NCI-H146 treated with DMSO at 0.1 percent for 48 hours (cell line): Measurements from ENCODE around the gene TCHP.

Source experiments
- DNase-seq: peaks from one replicate; lab custom pipeline; 2025; ENCODE audit not compliant: unreplicated experiment; lab: John Stamatoyannopoulos, UW

TCHP gene

DNA sequence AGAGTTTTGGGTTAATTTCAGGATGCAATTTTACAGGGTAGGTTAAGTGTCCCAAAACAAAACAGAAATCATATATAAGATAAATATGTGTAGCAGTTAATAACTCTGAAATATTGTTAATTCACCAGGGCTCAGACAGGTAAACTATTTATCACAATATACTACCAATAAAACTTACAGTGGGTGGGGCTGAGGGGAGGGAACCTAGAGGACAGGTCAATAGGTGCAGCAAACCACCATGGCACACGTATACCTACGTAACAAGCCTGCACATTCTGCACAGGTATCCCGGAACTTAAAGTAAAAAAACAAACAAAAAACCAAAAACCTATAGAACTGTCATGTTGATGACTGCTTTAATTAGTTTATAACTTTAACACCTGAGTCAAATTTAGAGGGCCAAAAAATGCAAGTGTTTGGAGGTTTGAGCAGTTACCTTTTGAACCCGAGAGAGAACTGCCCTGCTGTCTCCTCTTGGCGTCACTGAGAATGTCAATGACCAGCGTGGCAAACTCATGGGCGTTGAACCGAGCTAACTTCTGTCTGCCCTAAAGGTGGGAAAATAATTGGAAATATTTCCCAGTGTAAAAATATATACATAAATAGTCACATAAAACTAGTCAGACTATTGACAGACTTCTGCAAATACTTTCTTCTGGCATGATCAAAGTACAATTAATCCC lies 59.5 kb downstream of the TCHP start:
- no peak for DNase-seq

DNA sequence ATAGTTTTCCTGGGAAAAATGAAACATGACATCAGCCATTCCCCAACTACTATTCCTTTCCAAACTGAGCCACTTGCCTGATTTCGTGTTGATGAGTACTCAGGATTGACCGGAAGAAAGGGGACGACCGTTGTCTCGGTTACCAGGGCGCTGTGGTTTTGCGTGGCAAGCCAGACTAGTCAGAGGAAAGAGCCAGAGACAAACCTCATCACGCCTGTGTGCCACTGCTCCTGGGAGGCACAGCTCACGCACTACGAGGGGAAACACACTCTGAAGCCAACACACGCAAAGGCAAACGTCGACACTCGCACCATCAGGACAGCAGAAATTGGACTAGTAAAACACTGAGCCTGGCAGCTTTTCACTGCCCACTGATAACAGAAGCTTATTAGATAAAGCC lies 61.1 kb downstream of the TCHP start:
- no peak for DNase-seq

DNA sequence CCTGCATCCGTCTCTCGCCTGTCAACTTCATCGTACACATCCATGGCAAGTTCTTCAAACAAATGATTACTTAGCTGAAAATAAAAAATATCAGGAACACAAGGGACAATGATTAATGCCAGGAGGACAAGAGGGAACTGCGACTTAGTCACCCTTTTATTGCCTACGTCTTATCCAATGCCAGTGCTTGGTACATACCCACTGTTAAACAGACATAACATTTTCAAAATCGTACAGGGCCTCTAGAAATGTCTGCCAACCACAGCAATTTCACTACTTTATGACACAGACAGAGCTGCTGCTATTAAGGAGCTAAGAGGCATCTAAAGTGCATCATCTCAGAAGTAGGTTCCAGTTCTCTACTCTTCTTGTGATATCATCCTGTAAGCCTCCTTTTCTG lies 61.5 kb downstream of the TCHP start:
- no peak for DNase-seq

DNA sequence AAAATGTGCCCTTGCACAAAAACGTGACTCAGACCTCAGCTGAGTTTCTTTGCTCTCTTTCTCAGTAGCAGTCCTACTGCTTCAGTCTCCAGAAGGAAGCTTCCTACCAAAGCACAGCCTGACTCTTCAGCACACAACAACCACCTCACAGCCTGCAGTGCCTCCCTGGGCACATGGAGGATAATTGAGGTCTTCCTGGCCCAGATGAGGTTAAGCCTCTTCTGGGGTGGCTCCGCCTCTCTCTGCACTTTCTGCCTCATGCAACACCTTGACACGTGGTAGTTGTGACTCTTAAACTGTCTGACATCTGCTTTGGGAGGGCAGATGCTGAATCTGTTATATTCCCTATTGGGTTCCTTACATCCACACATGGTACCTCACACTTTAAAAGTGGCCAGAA lies 62.3 kb downstream of the TCHP start:
- no peak for DNase-seq

GRCh38 chr12:109963330-109963729 lies 63.3 kb downstream of the TCHP start:
- no peak for DNase-seq

DNA sequence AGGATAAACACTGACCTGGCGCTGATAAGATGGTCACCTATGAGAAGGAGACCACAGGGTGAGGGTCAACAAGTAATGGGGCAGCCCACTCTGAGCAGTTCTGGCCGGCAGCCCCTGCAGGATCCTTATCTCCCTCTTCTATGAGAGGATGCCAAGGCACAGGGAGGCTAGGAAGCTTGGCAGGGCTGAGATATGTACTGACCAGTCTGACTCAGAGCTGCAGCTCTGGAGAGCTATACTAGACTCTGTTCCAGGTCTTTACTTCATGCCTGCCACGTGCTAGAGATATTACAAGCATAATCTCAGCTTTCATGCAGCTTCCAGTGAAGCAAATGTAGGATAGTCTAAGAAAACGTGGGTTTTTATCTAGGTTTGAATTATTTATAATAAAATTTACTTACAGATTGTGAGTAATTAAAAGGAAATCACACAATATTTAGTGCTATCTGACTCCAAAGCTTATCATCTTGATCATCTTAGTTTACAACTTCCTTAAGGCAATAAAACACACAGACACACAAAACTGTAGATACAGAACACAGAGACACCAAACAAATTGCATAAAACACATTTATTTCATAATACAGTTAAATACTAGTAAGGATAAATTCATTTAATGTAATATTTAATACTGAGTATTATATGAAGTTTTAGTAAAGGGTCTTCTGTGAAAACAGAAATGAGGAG lies 63.8 kb downstream of the TCHP start:
- DNase-seq, result no peak

DNA sequence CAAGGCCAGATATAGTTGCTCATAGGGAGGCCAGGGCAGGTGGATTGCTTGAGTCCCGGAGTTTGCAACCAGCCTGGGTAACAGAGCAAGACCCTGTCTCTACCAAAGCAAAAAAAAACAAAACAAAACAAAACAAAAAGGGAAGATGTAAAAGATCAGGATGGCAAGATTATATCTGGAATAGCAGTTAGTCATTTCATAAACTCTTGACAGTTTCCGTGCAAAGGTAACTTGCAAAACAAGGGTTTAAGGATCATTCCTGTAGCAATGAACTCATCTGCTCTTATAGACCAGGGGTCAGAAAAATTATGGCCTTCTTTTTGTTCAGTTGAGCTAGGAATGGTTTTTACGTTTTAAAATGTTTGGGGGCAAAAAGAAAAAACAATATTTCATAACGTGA lies 66.5 kb downstream of the TCHP start:
- DNase-seq, result no peak

DNA sequence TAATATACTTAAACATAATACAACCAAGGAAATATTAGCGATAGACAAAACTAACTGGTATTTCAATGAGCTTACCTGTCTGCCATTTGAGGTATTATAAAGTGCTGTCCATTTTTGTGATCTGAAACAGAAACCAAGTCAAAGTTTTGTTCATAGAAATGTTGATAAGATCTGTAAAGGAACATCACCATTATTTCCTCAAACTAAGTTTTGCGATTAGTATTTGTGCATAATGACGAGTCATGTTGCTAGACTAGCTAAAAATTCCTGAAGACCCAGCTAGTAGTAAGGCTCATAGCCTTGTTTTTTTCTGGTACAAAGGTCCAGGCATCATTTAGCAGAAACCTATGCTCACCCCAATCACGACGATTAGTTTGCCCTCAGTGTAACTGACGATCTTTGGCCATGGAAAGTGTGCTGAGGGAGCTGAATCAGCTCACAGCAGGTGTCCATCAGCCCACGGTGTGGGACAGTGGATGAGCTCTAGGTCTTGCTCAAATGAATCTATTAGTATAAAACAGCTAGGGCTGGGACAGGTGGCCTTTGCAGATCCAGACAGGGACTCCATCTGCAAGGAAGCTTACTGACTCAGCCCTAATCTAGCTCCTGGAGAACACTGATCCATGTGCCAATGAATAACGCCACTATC lies 67.4 kb downstream of the TCHP start:
- DNase-seq, result no peak
